Measurements from ENCODE around the gene MAZ. TPM values are rescaled to one million over a fixed set of nuclear protein-coding genes. Genes with fewer than 3 reads are reported as not detected.

MAZ gene
- total and polyA plus RNA-seq, 2 of the 13 experiments (the other 11 are each of a cell fraction or from before 2014, with no cell fraction given): 203 to 277 TPM

DNA sequence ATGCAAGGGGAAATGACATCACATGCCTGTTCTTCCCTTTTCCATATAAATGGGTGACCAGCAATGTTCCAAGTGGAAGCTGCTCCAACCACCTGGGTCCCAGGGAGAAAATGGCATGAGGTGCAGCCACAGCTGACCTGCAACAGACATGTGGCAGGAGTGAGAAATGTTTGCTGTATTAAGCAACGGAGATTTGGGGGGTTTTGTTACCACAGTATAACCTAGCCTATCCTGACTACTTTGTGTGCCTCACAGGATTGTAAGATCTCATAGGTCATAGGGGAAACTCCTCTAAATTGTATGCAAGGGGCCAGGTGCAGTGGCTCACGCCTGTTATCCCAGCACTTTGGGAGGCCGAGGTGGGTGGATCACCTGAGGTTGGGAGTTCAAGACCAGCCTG, 44.7 kb downstream of the MAZ start:
- intact Hi-C loops (cut with micrococcal nuclease; ENCODE audit: unreplicated experiment) (no loop called here), in situ Hi-C loops (cut with HindIII; ENCODE audit: extremely low pct_ligation_motif_present, low pct_unique_long_range_greater_than_20kb) (no loop called here)
- ChIA-PET CTCF (ENCODE audit: low intra/inter-chr PET ratio, low total read pairs) (no interaction called here), POLR2A (interaction anchor here (0.7 to 5.0 kb wide), 2 partner anchors 44 to 64 kb away, joined by 3 to 37 read pairs; partner anchors contain the start of gene MAZ)
- 80% methylated on average over 3 of the region's 3 CpGs for WGBS (ENCODE audit: low lambda C conversion rate)
- H3K4me2 ChIP-seq (ENCODE audit: low read depth, low read length): no peak overlapping the region
- no peak overlapping the region for H2AFZ ChIP-seq (ENCODE audit: low read length)
- H3K36me3 ChIP-seq (replicated peaks in 1 of 2; ENCODE audit: control insufficient read depth in 1 of 2, insufficient read depth in 2 of 2, low read length in 2 of 2): peaks cover 3% of the 10 kb centered on the region in 2 experiments; a peak in 1 of 5 replicates
- no peak for FAIRE-seq
- H3K9ac ChIP-seq (ENCODE audit: insufficient read depth, low read depth, low read length): no peak overlapping the region
- no TSS peak for BruUV-seq (replicated peaks)
- no peak overlapping the region for H3K4me3 ChIP-seq (replicated peaks in 1 of 3; ENCODE audit: insufficient read depth in 1 of 3, low read depth in 2 of 3, low read length in 3 of 3)
- H3K9me3 ChIP-seq (ENCODE audit: low read length): no peaks in the 10 kb centered on the region
- no peak overlapping the region for H3K27ac ChIP-seq (ENCODE audit: extremely low read length, insufficient read depth, low read length)
- H4K20me1 ChIP-seq (ENCODE audit: insufficient read depth, low read length): no peaks in the 10 kb centered on the region
- H3K4me1 ChIP-seq (ENCODE audit: insufficient read depth, low read length): no peaks in the 10 kb centered on the region
- H3K79me2 ChIP-seq (ENCODE audit: insufficient read depth, low read length): no peaks in the 10 kb centered on the region
- DNase-seq (ENCODE audit: low spot score): no peak
- H3K27me3 ChIP-seq (ENCODE audit: control insufficient read depth in 1 of 2, insufficient read depth in 2 of 2, low read length in 2 of 2): no peaks in the 10 kb centered on the region
- TF ChIP-seq ZNF12 (CRISPR knock-in tag; IDR thresholded peaks at IDR 0.05): peak; percentile 91; the same call in 1 of the 2 replicates
- 0 out of 2 replicates have a peak, but pooled peaks have one; percentile 13 for TF ChIP-seq CREB1 (IDR thresholded peaks at IDR 0.05)
- TF ChIP-seq CREB1 (CRISPR knock-in tag; IDR thresholded peaks at IDR 0.05): no peak
- no peak for TF ChIP-seq MAF1 (CRISPR knock-in tag; IDR thresholded peaks at IDR 0.05; ENCODE audit: borderline replicate concordance)
- no peak for ATAC-seq

- H3K9ac ChIP-seq (ENCODE audit: insufficient read depth, low read depth, low read length): no peak overlapping the region
- 69% methylated on average over 7 of the region's 7 CpGs for WGBS (ENCODE audit: low lambda C conversion rate)
- intact Hi-C loops (cut with micrococcal nuclease; ENCODE audit: unreplicated experiment) (no loop called here), in situ Hi-C loops (cut with HindIII; ENCODE audit: extremely low pct_ligation_motif_present, low pct_unique_long_range_greater_than_20kb) (no loop called here)
- no peak overlapping the region for H2AFZ ChIP-seq (ENCODE audit: low read length)
- H3K4me1 ChIP-seq (ENCODE audit: insufficient read depth, low read length): no peaks in the 10 kb centered on the region
- BruUV-seq (replicated peaks): no TSS peak
- FAIRE-seq (no peak), ATAC-seq (no peak), DNase-seq (ENCODE audit: low spot score) (no peak)
- no peak overlapping the region for H3K4me3 ChIP-seq (replicated peaks in 1 of 3; ENCODE audit: insufficient read depth in 1 of 3, low read depth in 2 of 3, low read length in 3 of 3)
- H4K20me1 ChIP-seq (ENCODE audit: insufficient read depth, low read length): no peaks in the 10 kb centered on the region
- no peaks in the 10 kb centered on the region for H3K79me2 ChIP-seq (ENCODE audit: insufficient read depth, low read length)
- ChIA-PET CTCF (ENCODE audit: low intra/inter-chr PET ratio, low total read pairs) (no interaction called here), POLR2A (interaction anchor here (0.9 kb wide), 1 partner anchor 36 kb away, joined by 3 read pairs; no protein-coding TSS in a partner anchor)
- no peaks in the 10 kb centered on the region for H3K9me3 ChIP-seq (ENCODE audit: low read length)
- no peaks in the 10 kb centered on the region for H3K27me3 ChIP-seq (ENCODE audit: control insufficient read depth in 1 of 2, insufficient read depth in 2 of 2, low read length in 2 of 2)
- H3K27ac ChIP-seq (ENCODE audit: extremely low read length, insufficient read depth, low read length): no peak overlapping the region
- H3K36me3 ChIP-seq (replicated peaks in 1 of 2; ENCODE audit: control insufficient read depth in 1 of 2, insufficient read depth in 2 of 2, low read length in 2 of 2): no peaks in the 10 kb centered on the region
- H3K4me2 ChIP-seq (ENCODE audit: low read depth, low read length): no peak overlapping the region
- no peak for TF ChIP-seq ZNF138 (CRISPR knock-in tag; IDR thresholded peaks at IDR 0.05; ENCODE audit: low read depth)
- no peak for TF ChIP-seq SAFB2 (CRISPR knock-in tag; IDR thresholded peaks at IDR 0.05; ENCODE audit: borderline replicate concordance, low read depth)
- TF ChIP-seq, protein P1, sequence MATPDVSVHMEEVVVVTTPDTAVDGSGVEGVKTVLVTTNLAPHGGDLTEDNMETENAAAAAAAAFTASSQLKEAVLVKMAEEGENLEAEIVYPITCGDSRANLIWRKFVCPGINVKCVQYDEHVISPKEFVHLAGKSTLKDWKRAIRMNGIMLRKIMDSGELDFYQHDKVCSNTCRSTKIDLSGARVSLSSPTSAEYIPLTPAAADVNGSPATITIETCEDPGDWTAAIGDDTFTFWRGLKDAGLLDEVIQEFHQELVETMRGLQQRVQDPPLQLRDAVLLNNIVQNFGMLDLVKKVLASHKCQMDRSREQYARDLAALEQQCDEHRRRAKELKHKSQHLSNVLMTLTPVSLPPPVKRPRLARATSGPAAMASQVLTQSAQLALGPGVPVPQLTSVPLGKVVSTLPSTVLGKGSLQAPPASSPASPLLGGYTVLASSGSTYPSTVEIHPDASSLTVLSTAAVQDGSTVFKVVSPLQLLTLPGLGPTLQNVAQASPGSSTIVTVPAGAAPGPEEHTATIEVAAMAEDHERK (CRISPR knock-in tag; IDR thresholded peaks at IDR 0.05; ENCODE audit: low read depth): no peak
- TF ChIP-seq SKIL (CRISPR knock-in tag; IDR thresholded peaks at IDR 0.05; ENCODE audit: borderline replicate concordance): no peak
- no peak for TF ChIP-seq AKNA (CRISPR knock-in tag; IDR thresholded peaks at IDR 0.05; ENCODE audit: borderline replicate concordance)
These were observed 46.3 kb downstream of the MAZ start for GRCh38 chr16:29852654-29853053.

Measured in HepG2 (cell line).